Neural progenitor cell (in vitro differentiated cells): ENCODE results near the gene POGZ.

Experiments used
- CTCF ChIP-seq: fragments of 200-600 bp; sonication (generic); IDR thresholded peaks from 2 replicates; pipeline ENCODE4 v1.5.1; 2017; ENCODE audit warnings: antibody characterized with exemption, mild to moderate bottlenecking
- EZH2 ChIP-seq: fragments of 200-600 bp; sonication (generic); IDR thresholded peaks from 2 replicates; pipeline ENCODE4 v1.6.1; 2017; ENCODE audit warnings: antibody characterized with exemption, mild to moderate bottlenecking, moderate library complexity

- TF ChIP-seq CTCF: no peak
- no peak for TF ChIP-seq EZH2
These were observed 11.6 kb downstream of the POGZ start for GRCh38 chr1:151447696-151448095.
